Astrocyte of the spinal cord (primary cell): Measurements from ENCODE around the gene KCNH8.
"Not testable (repeated sequence)": the region's sequence is repeated elsewhere in the genome, so short reads cannot be mapped to it uniquely, and the experiment has no call there.

Experiments
- DNase-seq: peaks from one replicate; pipeline ENCODE4 v3.0.0; 2011; ENCODE audit warnings: low read depth, low spot score
- H3K4me3 ChIP-seq: 2 replicates; pipeline ENCODE4 v1.5.1; 2011; ENCODE audit warnings: low read depth, mild to moderate bottlenecking, low read length, moderate library complexity
- CTCF ChIP-seq: IDR thresholded peaks from 2 replicates; pipeline ENCODE4 v1.5.1; 2012; ENCODE audit warnings: low read depth, mild to moderate bottlenecking, low read length, inconsistent platforms
- in situ Hi-C: cut with HindIII; loops from 2 replicates; pipeline ENCODE4 v1.10.0; 2017; ENCODE audit warnings: low sequenced_read_pairs

The KCNH8 gene

GRCh38 chr3:19147905-19148767 lies at the start of gene KCNH8:
Gene KCNH8 (plus strand): TSS chr3:19148510. CDS start chr3:19148720, 210 bp downstream.
- peak within 1 kb of the TSS; percentile 53 for H3K4me3 ChIP-seq
- TF ChIP-seq CTCF, result no peak
- in situ Hi-C loops, result no loop called here
- no peak for DNase-seq

- H3K4me3 ChIP-seq, DNase-seq, in situ Hi-C loops: not testable (repeated sequence)
These were observed 45.5 kb upstream of the KCNH8 start for GRCh38 chr3:19102654-19103290.

GRCh38 chr3:19103510-19103909 lies 44.8 kb upstream of the KCNH8 start:
- no peak for DNase-seq
- no peak overlapping the region for H3K4me3 ChIP-seq
- TF ChIP-seq CTCF, result no peak
- in situ Hi-C loops, result no loop called here

- H3K4me3 ChIP-seq, result no peak overlapping the region
- TF ChIP-seq CTCF, result no peak
- no peak for DNase-seq
- in situ Hi-C loops, result no loop called here
These were observed 43.9 kb upstream of the KCNH8 start for GRCh38 chr3:19104459-19104858.

GRCh38 chr3:19105826-19106225 lies 42.5 kb upstream of the KCNH8 start:
- H3K4me3 ChIP-seq, result no peak overlapping the region
- TF ChIP-seq CTCF, result no peak
- in situ Hi-C loops, result no loop called here
- no peak for DNase-seq

- no peak overlapping the region for H3K4me3 ChIP-seq
- DNase-seq, result no peak
- in situ Hi-C loops, result no loop called here
- no peak for TF ChIP-seq CTCF
These were observed 42.0 kb upstream of the KCNH8 start for GRCh38 chr3:19106307-19106706.

- TF ChIP-seq CTCF, result no peak
- DNase-seq, result no peak
- in situ Hi-C loops, result no loop called here
These were observed 40.6 kb upstream of the KCNH8 start for GRCh38 chr3:19107719-19108118.

More at GRCh38 chr3:19107719-19108118, 40.6 kb upstream of the KCNH8 start:
- no peak overlapping the region for H3K4me3 ChIP-seq
